Transverse colon (tissue), 4 donors: Measurements from ENCODE around the gene RAMP3. TPM values are rescaled to one million over a fixed set of nuclear protein-coding genes. Genes with fewer than 3 reads are reported as not detected.

Source experiments
- DNase-seq: peaks from one replicate; pipeline ENCODE4 v3.0.0-alpha.2; 2019
- H3K27ac ChIP-seq, 4 donors: fragments of 200-600 bp; sonication (generic); 2 replicates each; pipeline ENCODE4 v1.5.1; 2016 to 2018; ENCODE audit warnings: inconsistent platforms in 4 of 4
- H3K27me3 ChIP-seq: fragments of 200-600 bp; sonication (generic); 2 replicates; pipeline ENCODE4 v1.5.1; 2017; ENCODE audit warnings: inconsistent platforms
- H3K36me3 ChIP-seq, 4 donors: fragments of 200-600 bp; sonication (generic); 2 replicates each; pipeline ENCODE4 v1.5.1; 2017 to 2019; ENCODE audit warnings: inconsistent platforms in 4 of 4
- H3K4me1 ChIP-seq, 4 donors: fragments of 200-600 bp; sonication (generic); 2 replicates each; pipeline ENCODE4 v1.5.1; 2017 to 2020; ENCODE audit warnings: inconsistent platforms in 4 of 4
- H3K4me3 ChIP-seq, 4 donors: fragments of 200-600 bp; sonication (generic); 1 replicate in 1 of 4; 2 replicates in 3 of 4; pipeline versions ENCODE4 v1.5.1 to v1.6.1; 2017 to 2019; ENCODE audit warnings: inconsistent platforms in 4 of 4
- H3K9me3 ChIP-seq, 2 donors: fragments of 200-600 bp; sonication (generic); 2 replicates each; pipeline ENCODE4 v1.5.1; 2017 to 2019; ENCODE audit warnings: inconsistent platforms in 2 of 2
- CTCF ChIP-seq, 5 experiments: fragments of 200-600 bp in 3 of 5; fragments of 450-650 bp in 2 of 5; sonication (generic) in 3 of 5; IDR thresholded peaks; 1 replicate in 2 of 5; 2 replicates in 3 of 5; pipeline ENCODE4 v1.5.1; 2016 to 2017; ENCODE audit warnings: antibody characterized with exemption in 5 of 5, inconsistent platforms in 3 of 5, mild to moderate bottlenecking in 2 of 5, moderate library complexity in 1 of 5
- EP300 ChIP-seq: sonication (generic); formaldehyde crosslinking; IDR thresholded peaks from one replicate; pipeline ENCODE4 v1.6.1; 2017; ENCODE audit warnings: antibody characterized with exemption, low read depth
- POLR2A ChIP-seq: fragments of 450-650 bp; IDR thresholded peaks from one replicate; pipeline ENCODE4 v1.6.1; 2016; ENCODE audit warnings: antibody characterized with exemption, mild to moderate bottlenecking, moderate library complexity
- POLR2AphosphoS5 ChIP-seq, 3 donors: sonication (generic); formaldehyde crosslinking; IDR thresholded peaks; one replicate each; pipeline ENCODE4 v1.6.1; 2016; ENCODE audit warnings: antibody characterized with exemption in 3 of 3
- WGBS, 2 donors: methylation state at CpG; one replicate each; pipeline ENCODE4 v1.1.5; 2018; ENCODE audit warnings: low coverage in 1 of 2; 5-methylcytosine and 5-hydroxymethylcytosine counted together
- in situ Hi-C, 4 donors: fragments of 200-750 bp; cut with MboI; loops; one replicate each; pipeline versions ENCODE4 v1.15.0 to v1.15.1; 2017; ENCODE audit warnings: low sequenced_read_pairs in 3 of 4, low pct_ligation_motif_present in 1 of 4, low pct_unique_long_range_greater_than_20kb in 1 of 4
- intact Hi-C: fragments of 100-400 bp; cut with DNase I; formaldehyde crosslinking; loops from one replicate; pipeline ENCODE4 v1.15.1; 2023; ENCODE audit warnings: low total_unique reads
- total RNA-seq, 4 donors: library from RNA; depleted of rRNA; stranded (reverse); fragments of >200 nt; gene quantifications; one replicate each; pipeline ENCODE4 v1.1.0, GENCODE V29; 2016

RAMP3 gene
- total RNA-seq, 4 donors from 2014 or later, result 6.4 to 25.1 (median 15.2) TPM

DNA sequence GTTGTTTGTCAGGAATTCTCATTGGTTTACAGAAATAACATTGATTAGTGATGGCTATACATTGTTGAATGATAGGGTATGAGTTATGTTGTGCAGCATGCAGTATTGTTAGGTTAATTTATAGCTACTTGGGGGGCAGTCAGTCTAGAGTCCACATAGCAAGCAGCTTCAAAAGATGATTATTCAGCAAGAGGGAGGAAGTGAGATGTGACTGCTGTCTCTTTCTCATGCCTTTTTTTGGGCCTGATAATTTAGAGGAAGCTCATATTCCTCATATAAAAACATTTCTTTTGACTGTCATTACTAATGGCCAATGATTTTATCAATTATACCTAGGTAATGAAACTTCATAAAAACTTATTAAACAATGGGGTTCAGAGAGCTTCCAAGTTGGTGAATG is 42.7 kb upstream of the RAMP3 start:
- H3K27ac ChIP-seq, result no peak overlapping the region
- TF ChIP-seq POLR2A (no peak), EP300 (no peak), CTCF (IDR thresholded peaks at IDR 0.05) (no peak), POLR2AphosphoS5 (IDR thresholded peaks at IDR 0.05) (no peak)
- in situ Hi-C loops (loop anchor here in 3 of 4 donors (25.0 kb wide), 1 partner anchor 528 kb away; the partner anchor contains the start of gene TMED4 (in 3 of the 3)), intact Hi-C loops (no loop called here)
- no peak overlapping the region for H3K4me3 ChIP-seq
- no peaks in the 10 kb centered on the region for H3K36me3 ChIP-seq
- no peaks in the 10 kb centered on the region for H3K27me3 ChIP-seq
- no peak for DNase-seq
- H3K4me1 ChIP-seq, result peaks cover 0 to 15% (median 14%) of the 10 kb centered on the region in 4 donors
- H3K9me3 ChIP-seq, result no peaks in the 10 kb centered on the region

DNA sequence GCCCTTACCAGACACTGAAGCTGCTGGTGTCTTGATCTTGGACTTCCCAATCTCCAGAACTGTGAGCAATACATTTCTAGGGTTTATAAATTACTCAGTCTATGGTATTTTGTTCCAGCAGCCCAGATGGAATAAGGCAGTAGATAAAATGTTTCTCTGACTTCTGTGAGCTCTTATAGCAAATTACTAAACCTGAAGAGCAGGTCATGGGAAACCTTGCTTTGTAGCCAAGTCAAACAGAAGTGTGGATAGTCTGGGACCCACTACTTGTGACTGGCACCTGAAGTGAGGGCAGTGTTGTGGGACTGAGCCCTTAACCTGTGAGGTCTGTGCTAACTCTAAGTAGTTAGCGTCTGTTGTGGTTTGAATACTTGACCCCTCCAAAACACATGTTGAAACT is 41.5 kb upstream of the RAMP3 start:
- H3K4me3 ChIP-seq, result no peak overlapping the region
- peaks cover 0 to 6% (median 5%) of the 10 kb centered on the region in 4 donors for H3K4me1 ChIP-seq
- TF ChIP-seq CTCF (IDR thresholded peaks at IDR 0.05), result no peak
- TF ChIP-seq EP300, result no peak
- TF ChIP-seq POLR2AphosphoS5 (IDR thresholded peaks at IDR 0.05), result no peak
- TF ChIP-seq POLR2A, result no peak
- H3K27ac ChIP-seq, result no peak overlapping the region
- H3K27me3 ChIP-seq, result no peaks in the 10 kb centered on the region
- no peaks in the 10 kb centered on the region for H3K36me3 ChIP-seq
- H3K9me3 ChIP-seq, result no peaks in the 10 kb centered on the region
- intact Hi-C loops (no loop called here), in situ Hi-C loops (loop anchor here in 3 of 4 donors (25.0 kb wide), 1 partner anchor 529 kb away; the partner anchor contains the start of gene TMED4 (in 3 of the 3))
- WGBS, 2 donors, result 86% methylated on average over 1 of the region's 1 CpG; no CpG with 5 or more reads in 1 of the 2 donors
- DNase-seq, result no peak

DNA sequence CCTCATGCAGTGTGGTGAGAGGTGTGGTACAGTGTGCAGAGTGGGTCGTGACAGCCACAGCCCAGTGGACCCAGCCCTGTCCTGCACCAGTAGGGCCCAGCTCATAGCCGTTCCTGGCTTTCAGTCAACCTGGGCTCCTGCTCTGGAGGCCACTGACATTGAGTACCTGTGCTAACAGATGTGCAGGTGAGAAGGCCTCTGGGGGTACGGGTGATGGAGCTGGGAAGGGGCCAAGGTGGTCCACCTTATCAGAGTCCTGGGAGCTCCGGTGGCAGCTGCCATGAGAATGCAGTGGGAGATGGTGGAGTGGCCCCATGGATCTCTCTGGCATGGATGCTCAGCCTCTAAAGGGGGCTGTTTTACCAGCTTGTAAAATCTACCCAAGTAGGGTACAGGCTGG is 40.0 kb upstream of the RAMP3 start:
- 73 to 100% methylated on average over 1 to 4 of the region's 4 CpGs for WGBS, 2 donors

DNA sequence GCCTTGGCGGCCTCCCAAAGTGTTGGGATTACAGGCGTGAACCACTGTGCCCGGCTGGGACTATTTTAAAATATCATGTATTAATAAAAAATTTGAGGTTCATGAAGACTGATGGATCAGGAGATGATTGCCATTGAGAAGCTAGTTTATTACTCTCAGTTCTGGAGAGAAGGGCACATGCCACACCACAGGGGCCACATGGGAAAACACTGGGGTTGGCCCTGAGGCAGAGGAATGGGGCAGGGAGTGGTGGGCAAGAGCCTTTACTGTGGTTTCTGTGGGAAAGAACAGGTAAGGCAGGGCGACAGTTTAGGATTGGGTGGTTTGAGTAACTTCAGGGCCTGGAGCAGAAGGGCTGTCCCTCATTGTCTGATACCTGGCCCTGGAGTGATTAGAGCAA is 39.3 kb upstream of the RAMP3 start:
- Histone ChIP-seq H3K9me3 (no peaks in the 10 kb centered on the region), H3K36me3 (no peaks in the 10 kb centered on the region), H3K4me3 (no peak overlapping the region), H3K4me1 (no peaks in the 10 kb centered on the region), H3K27me3 (no peaks in the 10 kb centered on the region), H3K27ac (no peak overlapping the region)
- DNase-seq, result no peak
- intact Hi-C loops, result no loop called here
- WGBS, 2 donors, result 75 to 93% methylated on average over 3 to 4 of the region's 4 CpGs
- in situ Hi-C loops, result loop anchor here in 3 of 4 donors (25.0 kb wide), 1 partner anchor 531 kb away; the partner anchor contains the start of gene TMED4 (in 3 of the 3)
- no peak for TF ChIP-seq POLR2A
- no peak for TF ChIP-seq EP300
- no peak for TF ChIP-seq CTCF (IDR thresholded peaks at IDR 0.05)
- TF ChIP-seq POLR2AphosphoS5 (IDR thresholded peaks at IDR 0.05), result no peak

More for the DNA sequence above, 40.0 kb upstream of the RAMP3 start:
- no peaks in the 10 kb centered on the region for H3K27me3 ChIP-seq
- peaks cover 0 to under 1% (median 0%) of the 10 kb centered on the region in 4 donors for H3K4me1 ChIP-seq
- in situ Hi-C loops, result loop anchor here in 3 of 4 donors (25.0 kb wide), 1 partner anchor 530 kb away; the partner anchor contains the start of gene TMED4 (in 3 of the 3)
- no peaks in the 10 kb centered on the region for H3K36me3 ChIP-seq
- no peak overlapping the region for H3K27ac ChIP-seq
- TF ChIP-seq POLR2AphosphoS5 (IDR thresholded peaks at IDR 0.05) (no peak), CTCF (IDR thresholded peaks at IDR 0.05) (no peak), EP300 (no peak), POLR2A (no peak)
- no peaks in the 10 kb centered on the region for H3K9me3 ChIP-seq
- no peak for DNase-seq
- H3K4me3 ChIP-seq, result no peak overlapping the region
- intact Hi-C loops, result no loop called here
